Measurements from ENCODE around the gene PDCD1LG2. TPM values are rescaled to one million over a fixed set of nuclear protein-coding genes. Genes with fewer than 3 reads are reported as not detected.

PDCD1LG2 gene
- total and polyA plus RNA-seq, 2 experiments from 2014 or later = not detected

DNA sequence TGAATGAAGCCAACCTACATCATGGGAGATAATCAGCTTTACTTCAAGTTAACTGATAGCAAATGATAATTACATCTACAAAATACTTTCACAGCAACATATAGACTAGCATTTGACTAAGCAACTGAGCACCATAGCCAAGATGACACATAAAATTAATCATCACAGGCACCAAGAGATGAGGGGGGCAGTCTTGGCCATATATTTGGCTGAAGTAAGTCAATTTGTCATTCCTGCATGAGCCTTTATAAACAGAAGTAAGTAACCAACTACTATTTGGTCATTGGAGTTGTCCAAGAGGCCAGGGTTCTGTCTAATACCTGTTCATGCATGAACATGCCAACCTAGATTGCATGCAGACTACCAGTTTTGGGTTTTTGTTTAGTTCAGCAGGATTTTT lies 53.6 kb downstream of the PDCD1LG2 start:
- Histone ChIP-seq H3K9me3 (ENCODE audit: low read depth) (no peaks in the 10 kb centered on the region), H3K79me2 (no peaks in the 10 kb centered on the region), H3K9me2 (replicated peaks; ENCODE audit: insufficient read depth) (no peaks in the 10 kb centered on the region), H2AFZ (no peak overlapping the region), H3K4me1 (ENCODE audit: insufficient read depth) (no peaks in the 10 kb centered on the region), H4K20me1 (ENCODE audit: insufficient read depth, poor library complexity, severe bottlenecking) (no peaks in the 10 kb centered on the region), H3K27ac (no peak overlapping the region), H3K4me2 (no peak overlapping the region), H3K4me3 (no peak overlapping the region), H3K36me3 (replicated peaks; ENCODE audit: insufficient read depth, low read depth) (no peaks in the 10 kb centered on the region), H3K27me3 (no peaks in the 10 kb centered on the region)
- DNase-seq (ENCODE audit: low spot score) = no peak
- TF ChIP-seq EZH2phosphoT487 (IDR thresholded peaks at IDR 0.05; ENCODE audit: low read depth, severe bottlenecking, unreplicated experiment) (no peak), CTCF (IDR thresholded peaks at IDR 0.05; ENCODE audit: poor library complexity) (no peak), EZH2 (IDR thresholded peaks at IDR 0.05; ENCODE audit: borderline replicate concordance) (no peak)

- Histone ChIP-seq H3K4me2 (no peak overlapping the region), H3K27me3 (no peaks in the 10 kb centered on the region), H3K9me2 (replicated peaks; ENCODE audit: insufficient read depth) (no peaks in the 10 kb centered on the region), H3K27ac (no peak overlapping the region), H3K36me3 (replicated peaks; ENCODE audit: insufficient read depth, low read depth) (no peaks in the 10 kb centered on the region), H3K9me3 (ENCODE audit: low read depth) (no peaks in the 10 kb centered on the region), H3K4me3 (no peak overlapping the region), H3K4me1 (ENCODE audit: insufficient read depth) (no peaks in the 10 kb centered on the region), H3K79me2 (no peaks in the 10 kb centered on the region), H4K20me1 (ENCODE audit: insufficient read depth, poor library complexity, severe bottlenecking) (no peaks in the 10 kb centered on the region), H2AFZ (no peak overlapping the region)
- TF ChIP-seq EZH2phosphoT487 (IDR thresholded peaks at IDR 0.05; ENCODE audit: low read depth, severe bottlenecking, unreplicated experiment) (no peak), CTCF (IDR thresholded peaks at IDR 0.05; ENCODE audit: poor library complexity) (no peak), EZH2 (IDR thresholded peaks at IDR 0.05; ENCODE audit: borderline replicate concordance) (no peak)
- no peak for DNase-seq (ENCODE audit: low spot score)
- 95% methylated on average over 6 of the region's 6 CpGs for WGBS (ENCODE audit: low lambda C conversion rate, missing lambda C conversion rate)
Measured at GRCh38 chr9:5566054-5566618, 55.8 kb downstream of the PDCD1LG2 start.

DNA sequence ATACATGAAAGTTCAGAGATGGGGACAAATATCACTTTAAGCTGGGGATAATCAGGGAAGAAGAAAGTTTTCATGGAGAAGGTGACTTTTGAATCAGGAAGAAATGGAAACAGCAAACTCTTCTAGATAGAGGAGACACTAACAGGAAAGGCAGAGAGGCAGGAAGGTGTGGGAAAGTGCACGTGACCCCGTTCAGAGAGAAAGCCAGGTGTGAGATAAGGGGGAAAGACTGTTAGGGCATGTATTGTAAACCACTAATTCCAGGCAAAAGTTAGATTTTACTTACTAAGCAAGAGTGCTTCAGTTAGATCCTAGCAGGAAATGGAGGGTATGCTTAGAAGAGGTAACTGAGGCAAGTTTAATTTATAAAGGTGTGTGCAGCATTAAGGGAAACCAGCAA lies 58.5 kb downstream of the PDCD1LG2 start:
- no peaks in the 10 kb centered on the region for H3K9me3 ChIP-seq (ENCODE audit: low read depth)
- H3K9me2 ChIP-seq (replicated peaks; ENCODE audit: insufficient read depth) = no peaks in the 10 kb centered on the region
- no peaks in the 10 kb centered on the region for H3K27me3 ChIP-seq
- no peak overlapping the region for H3K4me2 ChIP-seq
- no peaks in the 10 kb centered on the region for H3K36me3 ChIP-seq (replicated peaks; ENCODE audit: insufficient read depth, low read depth)
- H2AFZ ChIP-seq = no peak overlapping the region
- 51% methylated on average over 2 of the region's 2 CpGs for WGBS (ENCODE audit: low lambda C conversion rate, missing lambda C conversion rate)
- no peaks in the 10 kb centered on the region for H3K4me1 ChIP-seq (ENCODE audit: insufficient read depth)
- H3K27ac ChIP-seq = no peak overlapping the region
- TF ChIP-seq CTCF (IDR thresholded peaks at IDR 0.05; ENCODE audit: poor library complexity) = no peak
- no peak for TF ChIP-seq EZH2phosphoT487 (IDR thresholded peaks at IDR 0.05; ENCODE audit: low read depth, severe bottlenecking, unreplicated experiment)
- TF ChIP-seq EZH2 (IDR thresholded peaks at IDR 0.05; ENCODE audit: borderline replicate concordance) = no peak
- no peaks in the 10 kb centered on the region for H3K79me2 ChIP-seq
- H4K20me1 ChIP-seq (ENCODE audit: insufficient read depth, poor library complexity, severe bottlenecking) = no peaks in the 10 kb centered on the region
- no peak overlapping the region for H3K4me3 ChIP-seq
- DNase-seq (ENCODE audit: low spot score) = no peak

GRCh38 chr9:5569409-5569808 lies 59.1 kb downstream of the PDCD1LG2 start:
- H3K4me1 ChIP-seq (ENCODE audit: insufficient read depth) = no peaks in the 10 kb centered on the region
- no peaks in the 10 kb centered on the region for H3K36me3 ChIP-seq (replicated peaks; ENCODE audit: insufficient read depth, low read depth)
- no peaks in the 10 kb centered on the region for H3K9me3 ChIP-seq (ENCODE audit: low read depth)
- H4K20me1 ChIP-seq (ENCODE audit: insufficient read depth, poor library complexity, severe bottlenecking) = no peaks in the 10 kb centered on the region
- no peaks in the 10 kb centered on the region for H3K9me2 ChIP-seq (replicated peaks; ENCODE audit: insufficient read depth)
- no peak for DNase-seq (ENCODE audit: low spot score)
- no peaks in the 10 kb centered on the region for H3K79me2 ChIP-seq
- no peak overlapping the region for H3K4me3 ChIP-seq
- no peak overlapping the region for H3K4me2 ChIP-seq
- H3K27me3 ChIP-seq = no peaks in the 10 kb centered on the region
- no peak overlapping the region for H3K27ac ChIP-seq
- TF ChIP-seq EZH2phosphoT487 (IDR thresholded peaks at IDR 0.05; ENCODE audit: low read depth, severe bottlenecking, unreplicated experiment) (no peak), CTCF (IDR thresholded peaks at IDR 0.05; ENCODE audit: poor library complexity) (no peak), EZH2 (IDR thresholded peaks at IDR 0.05; ENCODE audit: borderline replicate concordance) (no peak)
- H2AFZ ChIP-seq = no peak overlapping the region

Data from hepatocyte (in vitro differentiated cells).